T1000 (cell line): Measurements from ENCODE around the gene PRKCE.

ENCODE experiments used
- DNase-seq: peaks from one replicate; lab custom pipeline; 2025; ENCODE audit warnings: mixed read lengths; lab: John Stamatoyannopoulos, UW

PRKCE gene

GRCh38 chr2:45937990-45938389 is 286.5 kb downstream of the PRKCE start:
- no peak for DNase-seq

GRCh38 chr2:45938649-45939511 is 287.4 kb downstream of the PRKCE start:
- DNase-seq: peak; percentile 89

- DNase-seq: no peak
Observed at GRCh38 chr2:45941531-45942236, 290.2 kb downstream of the PRKCE start.

GRCh38 chr2:45942237-45942738 is 290.8 kb downstream of the PRKCE start:
- no peak for DNase-seq

GRCh38 chr2:45943219-45944044 is 292.0 kb downstream of the PRKCE start:
- no peak for DNase-seq

- DNase-seq: peak; percentile 11
Observed at GRCh38 chr2:45944074-45944473, 292.6 kb downstream of the PRKCE start.

- DNase-seq: no peak
Observed at GRCh38 chr2:45945302-45945717, 293.8 kb downstream of the PRKCE start.

- DNase-seq: peak; percentile 73
Observed at GRCh38 chr2:45946023-45946422, 294.5 kb downstream of the PRKCE start.

- no peak for DNase-seq
Observed at GRCh38 chr2:45950606-45951005, 299.1 kb downstream of the PRKCE start.

- no peak for DNase-seq
Observed at GRCh38 chr2:45951025-45951727, 299.7 kb downstream of the PRKCE start.

- no peak for DNase-seq
Observed at GRCh38 chr2:45952591-45952990, 301.1 kb downstream of the PRKCE start.

- DNase-seq: no peak
Observed at GRCh38 chr2:45953376-45954027, 302.0 kb downstream of the PRKCE start.

- DNase-seq: no peak
Observed at GRCh38 chr2:45954233-45954850, 302.9 kb downstream of the PRKCE start.

- DNase-seq: no peak
Observed at GRCh38 chr2:45957533-45958227, 306.2 kb downstream of the PRKCE start.

- no peak for DNase-seq
Observed at GRCh38 chr2:45960057-45960863, 308.8 kb downstream of the PRKCE start.

- peak; percentile 62 for DNase-seq
Observed at GRCh38 chr2:45962177-45962921, 310.9 kb downstream of the PRKCE start.

GRCh38 chr2:45963816-45964215 is 312.3 kb downstream of the PRKCE start:
- DNase-seq: no peak

GRCh38 chr2:45964223-45964841 is 312.9 kb downstream of the PRKCE start:
- peak; percentile 92 for DNase-seq
